ENCODE measurements around the gene U2AF2.
A peak's percentile ranks its signal among the peaks of the same experiment; 100 is the strongest.

U2AF2 gene

GRCh38 chr19:55690109-55690768, 35.4 kb downstream of the U2AF2 start:
- H3K4me3 ChIP-seq (ENCODE audit: low read length in 2 of 2): peak overlapping the region in 1 of 2 donors; percentile 13
- H4K8ac ChIP-seq (ENCODE audit: low read depth, low read length): no peak overlapping the region
- WGBS, 2 donors (ENCODE audit: extremely low coverage in 2 of 2, insufficient read length in 2 of 2, insufficient replicate concordance in 1 of 2): no CpG with 5 or more reads among the region's 25 CpGs
- no peak overlapping the region for H3K18ac ChIP-seq (ENCODE audit: low read length)
- no peak for DNase-seq (ENCODE audit: low spot score)
- H2BK5ac ChIP-seq (ENCODE audit: low read length): no peak overlapping the region
- peaks cover 36% of the 10 kb centered on the region for H3K79me1 ChIP-seq (ENCODE audit: low read depth, low read length)
- H4K91ac ChIP-seq (ENCODE audit: low read depth, low read length, poor library complexity): no peak overlapping the region
- no peak overlapping the region for H2AFZ ChIP-seq (ENCODE audit: low read length)
- H3K14ac ChIP-seq (ENCODE audit: low read length): no peak overlapping the region
- H3K27ac ChIP-seq (replicated peaks; ENCODE audit: low read length): no peak overlapping the region
- H2BK12ac ChIP-seq (ENCODE audit: low read length): peak overlapping the region; percentile 10
- H3K23ac ChIP-seq (ENCODE audit: low read depth, low read length, poor library complexity): peak overlapping the region; percentile 73
- no peaks in the 10 kb centered on the region for H3K4me1 ChIP-seq (ENCODE audit: control insufficient read depth in 2 of 2, insufficient read depth in 1 of 2, low read depth in 1 of 2, low read length in 2 of 2)
- no peak overlapping the region for H2AK5ac ChIP-seq (ENCODE audit: low read depth, low read length)
- H3K4me2 ChIP-seq (ENCODE audit: insufficient read depth, low read length, poor library complexity, severe bottlenecking): no peak overlapping the region
- no peaks in the 10 kb centered on the region for H3K27me3 ChIP-seq (ENCODE audit: control insufficient read depth in 3 of 3, insufficient read depth in 3 of 3, low read depth in 1 of 3, low read length in 3 of 3)
- no peak overlapping the region for H3K4ac ChIP-seq (ENCODE audit: low read length)
- no peak overlapping the region for H2BK15ac ChIP-seq (ENCODE audit: low read length)
- H3K9me3 ChIP-seq (replicated peaks in 1 of 2; ENCODE audit: control insufficient read depth in 2 of 2, insufficient read depth in 1 of 2, low read depth in 1 of 2, low read length in 2 of 2): no peaks in the 10 kb centered on the region
- H2BK120ac ChIP-seq (ENCODE audit: low read depth, low read length): no peak overlapping the region
- peaks cover 44 to 93% of the 10 kb centered on the region in 2 donors for H3K36me3 ChIP-seq (replicated peaks in 1 of 2; ENCODE audit: control insufficient read depth in 2 of 2, insufficient read depth in 2 of 2, low read length in 2 of 2)
- H3K9ac ChIP-seq (ENCODE audit: low read depth, low read length, poor library complexity): no peak overlapping the region

GRCh38 chr19:55690769-55691545, 36.1 kb downstream of the U2AF2 start:
- Histone ChIP-seq H3K4me3 (ENCODE audit: low read length in 2 of 2) (peak overlapping the region in 1 of 2 donors; percentile 36), H2BK120ac (ENCODE audit: low read depth, low read length) (no peak overlapping the region), H3K36me3 (replicated peaks in 1 of 2; ENCODE audit: control insufficient read depth in 2 of 2, insufficient read depth in 2 of 2, low read length in 2 of 2) (peaks cover 40 to 93% of the 10 kb centered on the region in 2 donors), H2BK12ac (ENCODE audit: low read length) (peak overlapping the region; percentile 10), H3K79me1 (ENCODE audit: low read depth, low read length) (peaks cover 30% of the 10 kb centered on the region), H3K9me3 (replicated peaks in 1 of 2; ENCODE audit: control insufficient read depth in 2 of 2, insufficient read depth in 1 of 2, low read depth in 1 of 2, low read length in 2 of 2) (no peaks in the 10 kb centered on the region), H3K14ac (ENCODE audit: low read length) (no peak overlapping the region), H2AK5ac (ENCODE audit: low read depth, low read length) (no peak overlapping the region), H3K4me2 (ENCODE audit: insufficient read depth, low read length, poor library complexity, severe bottlenecking) (no peak overlapping the region), H2BK15ac (ENCODE audit: low read length) (no peak overlapping the region), H4K91ac (ENCODE audit: low read depth, low read length, poor library complexity) (no peak overlapping the region), H2BK5ac (ENCODE audit: low read length) (no peak overlapping the region), H3K27me3 (ENCODE audit: control insufficient read depth in 3 of 3, insufficient read depth in 3 of 3, low read depth in 1 of 3, low read length in 3 of 3) (no peaks in the 10 kb centered on the region), H3K27ac (replicated peaks; ENCODE audit: low read length) (no peak overlapping the region), H3K18ac (ENCODE audit: low read length) (peak overlapping the region; percentile 17), H3K4ac (ENCODE audit: low read length) (no peak overlapping the region), H3K9ac (ENCODE audit: low read depth, low read length, poor library complexity) (no peak overlapping the region), H3K4me1 (ENCODE audit: control insufficient read depth in 2 of 2, insufficient read depth in 1 of 2, low read depth in 1 of 2, low read length in 2 of 2) (no peaks in the 10 kb centered on the region), H3K23ac (ENCODE audit: low read depth, low read length, poor library complexity) (peak overlapping the region; percentile 97), H4K8ac (ENCODE audit: low read depth, low read length) (peak overlapping the region; percentile 17), H2AFZ (ENCODE audit: low read length) (no peak overlapping the region)
- no CpG with 5 or more reads among the region's 31 CpGs for WGBS, 2 donors (ENCODE audit: extremely low coverage in 2 of 2, insufficient read length in 2 of 2, insufficient replicate concordance in 1 of 2)
- DNase-seq (ENCODE audit: low spot score): no peak

- no peak overlapping the region for H3K27ac ChIP-seq (replicated peaks; ENCODE audit: low read length)
- H3K4me3 ChIP-seq (ENCODE audit: low read length in 2 of 2): no peak overlapping the region
- H3K36me3 ChIP-seq (replicated peaks in 1 of 2; ENCODE audit: control insufficient read depth in 2 of 2, insufficient read depth in 2 of 2, low read length in 2 of 2): peaks cover 45 to 93% of the 10 kb centered on the region in 2 donors
- H2AK5ac ChIP-seq (ENCODE audit: low read depth, low read length): no peak overlapping the region
- no peak overlapping the region for H3K14ac ChIP-seq (ENCODE audit: low read length)
- H3K79me1 ChIP-seq (ENCODE audit: low read depth, low read length): peaks cover 30% of the 10 kb centered on the region
- no peak overlapping the region for H2BK12ac ChIP-seq (ENCODE audit: low read length)
- no peak overlapping the region for H4K8ac ChIP-seq (ENCODE audit: low read depth, low read length)
- no peak overlapping the region for H2BK120ac ChIP-seq (ENCODE audit: low read depth, low read length)
- H3K9me3 ChIP-seq (replicated peaks in 1 of 2; ENCODE audit: control insufficient read depth in 2 of 2, insufficient read depth in 1 of 2, low read depth in 1 of 2, low read length in 2 of 2): no peaks in the 10 kb centered on the region
- H4K91ac ChIP-seq (ENCODE audit: low read depth, low read length, poor library complexity): no peak overlapping the region
- no peak overlapping the region for H2AFZ ChIP-seq (ENCODE audit: low read length)
- H3K9ac ChIP-seq (ENCODE audit: low read depth, low read length, poor library complexity): peak overlapping the region; percentile 30
- no peak overlapping the region for H3K18ac ChIP-seq (ENCODE audit: low read length)
- no peak for DNase-seq (ENCODE audit: low spot score)
- no peaks in the 10 kb centered on the region for H3K27me3 ChIP-seq (ENCODE audit: control insufficient read depth in 3 of 3, insufficient read depth in 3 of 3, low read depth in 1 of 3, low read length in 3 of 3)
- H2BK5ac ChIP-seq (ENCODE audit: low read length): no peak overlapping the region
- no CpG with 5 or more reads among the region's 31 CpGs for WGBS, 2 donors (ENCODE audit: extremely low coverage in 2 of 2, insufficient read length in 2 of 2, insufficient replicate concordance in 1 of 2)
- no peak overlapping the region for H3K4me2 ChIP-seq (ENCODE audit: insufficient read depth, low read length, poor library complexity, severe bottlenecking)
- H2BK15ac ChIP-seq (ENCODE audit: low read length): no peak overlapping the region
- H3K23ac ChIP-seq (ENCODE audit: low read depth, low read length, poor library complexity): peak overlapping the region; percentile 97
- no peak overlapping the region for H3K4ac ChIP-seq (ENCODE audit: low read length)
- no peaks in the 10 kb centered on the region for H3K4me1 ChIP-seq (ENCODE audit: control insufficient read depth in 2 of 2, insufficient read depth in 1 of 2, low read depth in 1 of 2, low read length in 2 of 2)
Measured at GRCh38 chr19:55691561-55692481, 37.0 kb downstream of the U2AF2 start.
